H9 (cell line): ENCODE results near the gene CACNA2D4. TPM values are rescaled to one million over a fixed set of nuclear protein-coding genes. Genes with fewer than 3 reads are reported as not detected.

Source experiments
- DNase-seq: peaks from one replicate; pipeline ENCODE4 v3.0.0-alpha.2; 2017
- H2AFZ ChIP-seq: one replicate; pipeline ENCODE4 v1.6.1; 2013; ENCODE audit warnings: mild to moderate bottlenecking, low read length, control low read depth, moderate library complexity
- H2AK5ac ChIP-seq: 2 replicates; pipeline ENCODE4 v1.6.1; 2013; ENCODE audit warnings: low read length, control low read depth, mixed read lengths; ENCODE audit not compliant: insufficient read length
- H2BK120ac ChIP-seq: one replicate; pipeline ENCODE4 v1.6.1; 2013; ENCODE audit warnings: low read depth, mild to moderate bottlenecking, low read length, control low read depth, inconsistent platforms; ENCODE audit not compliant: poor library complexity, severe bottlenecking
- H2BK12ac ChIP-seq: 2 replicates; pipeline ENCODE4 v1.6.1; 2013; ENCODE audit warnings: low read length, control low read depth, mixed read lengths, low read depth; ENCODE audit not compliant: insufficient read length
- H2BK15ac ChIP-seq: 2 replicates; pipeline ENCODE4 v1.6.1; 2013; ENCODE audit warnings: low read depth, low read length, control low read depth
- H2BK20ac ChIP-seq: one replicate; pipeline ENCODE4 v1.6.1; 2013; ENCODE audit warnings: low read depth, mild to moderate bottlenecking, low read length, control low read depth, inconsistent platforms; ENCODE audit not compliant: poor library complexity, severe bottlenecking
- H2BK5ac ChIP-seq: 2 replicates; pipeline ENCODE4 v1.6.1; 2013; ENCODE audit warnings: low read length, control low read depth, mixed read lengths; ENCODE audit not compliant: insufficient read length
- H3K14ac ChIP-seq: 2 replicates; pipeline ENCODE4 v1.6.1; 2013; ENCODE audit warnings: low read length, control low read depth; ENCODE audit not compliant: insufficient read depth
- H3K18ac ChIP-seq: 2 replicates; pipeline ENCODE4 v1.6.1; 2013; ENCODE audit warnings: low read depth, mild to moderate bottlenecking, mixed read lengths, low read length, control low read depth; ENCODE audit not compliant: insufficient read length
- H3K23ac ChIP-seq: 2 replicates; pipeline ENCODE4 v1.6.1; 2013; ENCODE audit warnings: low read length, control low read depth, mixed read lengths, low read depth; ENCODE audit not compliant: insufficient read length
- H3K23me2 ChIP-seq: 2 replicates; pipeline ENCODE4 v1.6.1; 2013; ENCODE audit warnings: low read depth, mild to moderate bottlenecking, mixed read lengths, low read length, control low read depth; ENCODE audit not compliant: insufficient read length, poor library complexity, severe bottlenecking
- H3K27ac ChIP-seq: 2 replicates; pipeline ENCODE4 v1.5.1; 2013; ENCODE audit warnings: low read length, control low read depth, mixed read lengths, low read depth; ENCODE audit not compliant: insufficient read length
- H3K27me3 ChIP-seq: 2 replicates; pipeline ENCODE4 v1.6.1; 2013; ENCODE audit warnings: low read length, control low read depth, inconsistent platforms; ENCODE audit not compliant: insufficient read depth
- H3K4ac ChIP-seq: 2 replicates; pipeline ENCODE4 v1.6.1; 2013; ENCODE audit warnings: low read depth, mild to moderate bottlenecking, control low read depth, inconsistent platforms, low read length, moderate library complexity
- H3K4me1 ChIP-seq: 2 replicates; pipeline ENCODE4 v1.6.1; 2013; ENCODE audit warnings: low read length, control low read depth, inconsistent platforms; ENCODE audit not compliant: insufficient read depth
- H3K4me2 ChIP-seq: 2 replicates; pipeline ENCODE4 v1.6.1; 2013; ENCODE audit warnings: low read length, control low read depth, mixed read lengths; ENCODE audit not compliant: insufficient read length, insufficient read depth
- H3K56ac ChIP-seq: 2 replicates; pipeline ENCODE4 v1.6.1; 2013; ENCODE audit warnings: low read depth, mild to moderate bottlenecking, mixed read lengths, low read length, control low read depth; ENCODE audit not compliant: insufficient read length
- H3K79me1 ChIP-seq: 2 replicates; pipeline ENCODE4 v1.6.1; 2013; ENCODE audit warnings: low read depth, mild to moderate bottlenecking, moderate library complexity, low read length, control low read depth, inconsistent platforms; ENCODE audit not compliant: insufficient read depth, poor library complexity, severe bottlenecking
- H3K79me2 ChIP-seq: 2 replicates; pipeline ENCODE4 v1.6.1; 2013; ENCODE audit warnings: low read length, control low read depth, inconsistent platforms; ENCODE audit not compliant: insufficient read depth
- H3K9ac ChIP-seq: 2 replicates; pipeline ENCODE4 v1.6.1; 2013; ENCODE audit warnings: low read length, control low read depth, mixed read lengths; ENCODE audit not compliant: insufficient read length; ENCODE audit errors: extremely low read depth
- H3K9me3 ChIP-seq: one replicate; pipeline ENCODE4 v1.6.1; 2013; ENCODE audit warnings: low read depth, low read length, inconsistent platforms; ENCODE audit not compliant: control insufficient read depth
- H3T11ph ChIP-seq: one replicate; pipeline ENCODE4 v1.6.1; 2013; ENCODE audit warnings: mild to moderate bottlenecking, low read length, control low read depth, inconsistent platforms
- H4K20me1 ChIP-seq: one replicate; pipeline ENCODE4 v1.6.1; 2013; ENCODE audit not compliant: control insufficient read depth, insufficient read length, insufficient read depth
- H4K5ac ChIP-seq: 2 replicates; pipeline ENCODE4 v1.6.1; 2013; ENCODE audit warnings: low read depth, mild to moderate bottlenecking, mixed read lengths, low read length, control low read depth; ENCODE audit not compliant: insufficient read length
- H4K8ac ChIP-seq: replicated peaks from 2 replicates; pipeline ENCODE4 v1.6.1; 2013; ENCODE audit warnings: low read length, control low read depth, mixed read lengths, low read depth; ENCODE audit not compliant: insufficient read length
- H4K91ac ChIP-seq: 2 replicates; pipeline ENCODE4 v1.6.1; 2013; ENCODE audit warnings: low read depth, mild to moderate bottlenecking, moderate library complexity, mixed read lengths, low read length, control low read depth; ENCODE audit not compliant: insufficient read length
- H3K27ac Mint-ChIP-seq, 3 experiments: 2 replicates in 2 of 3; 3 replicates in 1 of 3; pipeline ENCODE4 v1.8.0; 2020 to 2021; ENCODE audit warnings: mixed read lengths in 3 of 3, mild to moderate bottlenecking in 1 of 3, moderate library complexity in 1 of 3
- H3K27me3 Mint-ChIP-seq: 2 replicates; pipeline ENCODE4 v1.8.0; 2021; ENCODE audit warnings: low read depth, mild to moderate bottlenecking, moderate library complexity, mixed read lengths
- H3K36me3 Mint-ChIP-seq, 3 experiments: 2 replicates in 2 of 3; 3 replicates in 1 of 3; pipeline ENCODE4 v1.8.0; 2020 to 2021; ENCODE audit warnings: low read depth in 3 of 3, mixed read lengths in 3 of 3; ENCODE audit not compliant: insufficient read depth in 1 of 3
- H3K4me1 Mint-ChIP-seq, 2 experiments: 2 replicates each; pipeline ENCODE4 v1.8.0; 2020; ENCODE audit warnings: mixed read lengths in 2 of 2
- H3K4me3 Mint-ChIP-seq, 2 experiments: 2 replicates in 1 of 2; 3 replicates in 1 of 2; pipeline ENCODE4 v1.8.0; 2020 to 2021; ENCODE audit warnings: mild to moderate bottlenecking in 2 of 2, mixed read lengths in 2 of 2, moderate library complexity in 1 of 2
- H3K9me3 Mint-ChIP-seq, 2 experiments: 2 replicates in 1 of 2; 3 replicates in 1 of 2; pipeline ENCODE4 v1.8.0; 2020; ENCODE audit warnings: mild to moderate bottlenecking in 2 of 2, mixed read lengths in 2 of 2, moderate library complexity in 1 of 2
- CTCF ChIP-seq: fragments of 200-600 bp; sonication (generic); conservative IDR thresholded peaks from 3 replicates; pipeline ENCODE4 v1.8.0; 2021; ENCODE audit warnings: antibody characterized with exemption, mild to moderate bottlenecking
- WGBS: extraction: QIAGEN DNeasy Blood & Tissue Kit; methylation state at CpG from one replicate; pipeline ENCODE4 v1.1.7; 2013; ENCODE audit warnings: missing lambda C conversion rate, low lambda C conversion rate, mixed read lengths; ENCODE audit not compliant: insufficient read length; ENCODE audit errors: extremely low coverage; 5-methylcytosine and 5-hydroxymethylcytosine counted together
- total RNA-seq: library from RNA; stranded (reverse); gene quantifications from 2 replicates; pipeline ENCODE4 v1.2.1, GENCODE V29; 2021

Gene CACNA2D4
- total RNA-seq, 1 experiment from 2014 or later, result 0.79 TPM

- H2BK20ac ChIP-seq, result no peak overlapping the region
- H2AFZ ChIP-seq, result no peak overlapping the region
- H2BK5ac ChIP-seq, result no peak overlapping the region
- no peak overlapping the region for H4K5ac ChIP-seq
- TF ChIP-seq CTCF, result no peak
- no peaks in the 10 kb centered on the region for H3K9me3 ChIP-seq
- no CpG with 5 or more reads among the region's 7 CpGs for WGBS
- H2BK12ac ChIP-seq, result no peak overlapping the region
- DNase-seq, result no peak
- Mint-ChIP-seq H3K27me3 (peaks cover 4% of the 10 kb centered on the region), H3K4me1 (peaks cover 0 to 11% of the 10 kb centered on the region in 2 experiments; a peak in 2 of 4 replicates), H3K9me3 (no peaks in the 10 kb centered on the region), H3K27ac (no peak overlapping the region), H3K4me3 (no peak overlapping the region), H3K36me3 (no peaks in the 10 kb centered on the region)
- H2BK120ac ChIP-seq, result no peak overlapping the region
- H4K20me1 ChIP-seq, result no peaks in the 10 kb centered on the region
- H3T11ph ChIP-seq, result no peak overlapping the region
- no peaks in the 10 kb centered on the region for H3K79me1 ChIP-seq
- no peak overlapping the region for H3K18ac ChIP-seq
- no peak overlapping the region for H3K14ac ChIP-seq
- H3K56ac ChIP-seq, result no peak overlapping the region
- no peak overlapping the region for H3K4me2 ChIP-seq
- no peak overlapping the region for H2BK15ac ChIP-seq
- peaks cover 3% of the 10 kb centered on the region; the same call in 1 of the 2 replicates for H3K4me1 ChIP-seq
- no peak overlapping the region for H2AK5ac ChIP-seq
- H3K27ac ChIP-seq, result no peak overlapping the region
- H3K23ac ChIP-seq, result no peak overlapping the region
- no peaks in the 10 kb centered on the region for H3K23me2 ChIP-seq
- H3K9ac ChIP-seq, result no peak overlapping the region
- H4K8ac ChIP-seq, result no peak overlapping the region
- no peaks in the 10 kb centered on the region for H3K27me3 ChIP-seq
- no peaks in the 10 kb centered on the region for H3K79me2 ChIP-seq
- no peak overlapping the region for H3K4ac ChIP-seq
- H4K91ac ChIP-seq, result no peak overlapping the region
Observed at GRCh38 chr12:1851151-1851701, 67.2 kb downstream of the CACNA2D4 start.
